WTC11 (cell line): ENCODE results near the gene HOXD8. TPM values are rescaled to one million over a fixed set of nuclear protein-coding genes. Genes with fewer than 3 reads are reported as not detected.

Source experiments
- ATAC-seq: fragments of 200-7000 bp; cut with Tn5 transposase; 2 replicates; pipeline ENCODE4 v1.10.0; 2021; ENCODE audit warnings: mild to moderate bottlenecking, moderate library complexity
- CTCF ChIA-PET: fragments of 300-600 bp; sonication (Branson Sonifier 250); formaldehyde crosslinking; loops from one replicate; lab custom pipeline; 2021; ENCODE audit warnings: antibody characterized with exemption; lab: Charles Lee
- POLR2A ChIA-PET: fragments of 350-600 bp; sonication (Branson Sonifier 250); formaldehyde crosslinking; loops from one replicate; lab custom pipeline; 2021; ENCODE audit warnings: antibody characterized with exemption; lab: Charles Lee
- DNase-seq: peaks from one replicate; pipeline ENCODE4 v3.0.0; 2021; ENCODE audit warnings: low spot score
- H3K27ac Mint-ChIP-seq: 2 replicates; pipeline ENCODE4 v1.8.0; 2021; ENCODE audit warnings: mixed read lengths
- H3K27me3 Mint-ChIP-seq: 2 replicates; pipeline ENCODE4 v1.8.0; 2021; ENCODE audit warnings: low read depth, mild to moderate bottlenecking, moderate library complexity, mixed read lengths
- H3K36me3 Mint-ChIP-seq: 2 replicates; pipeline ENCODE4 v1.8.0; 2021; ENCODE audit warnings: mixed read lengths
- H3K4me1 Mint-ChIP-seq: 2 replicates; pipeline ENCODE4 v1.8.0; 2022; ENCODE audit warnings: mixed read lengths
- H3K4me3 Mint-ChIP-seq: 2 replicates; pipeline ENCODE4 v1.8.0; 2021; ENCODE audit warnings: mild to moderate bottlenecking, moderate library complexity, mixed read lengths
- H3K9me3 Mint-ChIP-seq: 2 replicates; pipeline ENCODE4 v1.8.0; 2021; ENCODE audit warnings: mixed read lengths
- ESRRA ChIP-seq: sonication (generic); formaldehyde crosslinking; IDR thresholded peaks from 2 replicates; pipeline ENCODE4 v1.8.1; 2022; ENCODE audit warnings: mild to moderate bottlenecking, missing genetic modification reagents, borderline replicate concordance
- GABPB1 ChIP-seq: sonication (generic); formaldehyde crosslinking; IDR thresholded peaks from 2 replicates; pipeline ENCODE4 v1.8.1; 2023; ENCODE audit warnings: mild to moderate bottlenecking, missing genetic modification reagents
- GTF2I ChIP-seq: fragments of 250-450 bp; sonication (Bioruptor Pico); conservative IDR thresholded peaks from 2 replicates; pipeline ENCODE4 v1.4.0; 2021; ENCODE audit warnings: mild to moderate bottlenecking
- MXD4 ChIP-seq: fragments of 250-450 bp; sonication (Bioruptor Pico); IDR thresholded peaks from 2 replicates; pipeline ENCODE4 v1.8.0; 2021; ENCODE audit warnings: mild to moderate bottlenecking, moderate library complexity, borderline replicate concordance
- NFYB ChIP-seq: sonication (generic); formaldehyde crosslinking; conservative IDR thresholded peaks from 2 replicates; pipeline ENCODE4 v1.8.0; 2022; ENCODE audit warnings: low read depth, missing genetic modification reagents
- NR1H2 ChIP-seq: sonication (generic); formaldehyde crosslinking; IDR thresholded peaks from 2 replicates; pipeline ENCODE4 v1.9.0; 2021; ENCODE audit warnings: mild to moderate bottlenecking, moderate library complexity, missing genetic modification reagents
- OVOL2 ChIP-seq: fragments of 250-450 bp; sonication (Bioruptor Pico); IDR thresholded peaks from 2 replicates; pipeline ENCODE4 v1.9.0; 2021; ENCODE audit warnings: mild to moderate bottlenecking, borderline replicate concordance
- PRRX2 ChIP-seq: fragments of 250-450 bp; sonication (Bioruptor Pico); IDR thresholded peaks from 2 replicates; pipeline ENCODE4 v1.8.0; 2021; ENCODE audit warnings: mild to moderate bottlenecking
- RELA ChIP-seq: sonication (generic); formaldehyde crosslinking; IDR thresholded peaks from 2 replicates; pipeline ENCODE4 v1.8.1; 2022; ENCODE audit warnings: missing genetic modification reagents, mild to moderate bottlenecking, borderline replicate concordance
- RORB ChIP-seq: fragments of 250-450 bp; sonication (Bioruptor Pico); IDR thresholded peaks from 2 replicates; pipeline ENCODE4 v1.9.0; 2021; ENCODE audit warnings: mild to moderate bottlenecking
- SMAD3 ChIP-seq: sonication (generic); formaldehyde crosslinking; IDR thresholded peaks from 2 replicates; pipeline ENCODE4 v1.8.0; 2022; ENCODE audit warnings: missing genetic modification reagents, mild to moderate bottlenecking, borderline replicate concordance
- TCF7 ChIP-seq: sonication (generic); formaldehyde crosslinking; IDR thresholded peaks from 2 replicates; pipeline ENCODE4 v1.8.0; 2022; ENCODE audit warnings: mild to moderate bottlenecking, low read depth, missing genetic modification reagents, moderate library complexity
- ZNF121 ChIP-seq: sonication (generic); formaldehyde crosslinking; IDR thresholded peaks from 2 replicates; pipeline ENCODE4 v1.8.0; 2023; ENCODE audit warnings: missing genetic modification reagents
- ZNF263 ChIP-seq: sonication (generic); formaldehyde crosslinking; IDR thresholded peaks from 2 replicates; pipeline ENCODE4 v1.8.1; 2022; ENCODE audit warnings: low read depth, mild to moderate bottlenecking, moderate library complexity, missing genetic modification reagents
- total RNA-seq: library from RNA; stranded (reverse); gene quantifications from 3 replicates; pipeline ENCODE4 v1.2.3, GENCODE V29; 2021
- TF ChIP-seq, protein P1 (sequence below): sonication (generic); formaldehyde crosslinking; IDR thresholded peaks from 2 replicates; pipeline ENCODE4 v1.8.1; 2023; ENCODE audit warnings: mild to moderate bottlenecking, moderate library complexity, missing genetic modification reagents
- TF ChIP-seq, protein P2 (sequence below): sonication (generic); formaldehyde crosslinking; IDR thresholded peaks from 2 replicates; pipeline ENCODE4 v1.8.1; 2022; ENCODE audit warnings: missing genetic modification reagents, borderline replicate concordance
- TF ChIP-seq, protein P3 (sequence below): sonication (generic); formaldehyde crosslinking; IDR thresholded peaks from 2 replicates; pipeline ENCODE4 v1.8.1; 2022; ENCODE audit warnings: mild to moderate bottlenecking, moderate library complexity, missing genetic modification reagents
- TF ChIP-seq, protein P4 (sequence below): sonication (generic); formaldehyde crosslinking; IDR thresholded peaks from 2 replicates; pipeline ENCODE4 v1.8.0; 2023; ENCODE audit warnings: mild to moderate bottlenecking, missing genetic modification reagents
- TF ChIP-seq, protein P5 (sequence below): sonication (generic); formaldehyde crosslinking; IDR thresholded peaks from 2 replicates; pipeline ENCODE4 v1.8.0; 2022; ENCODE audit warnings: mild to moderate bottlenecking, missing genetic modification reagents
- TF ChIP-seq, protein P6 (sequence below): sonication (generic); formaldehyde crosslinking; IDR thresholded peaks from 2 replicates; pipeline ENCODE4 v1.8.1; 2023; ENCODE audit warnings: mild to moderate bottlenecking, missing genetic modification reagents

Gene HOXD8
- total RNA-seq, 1 experiment from 2014 or later = not detected

DNA sequence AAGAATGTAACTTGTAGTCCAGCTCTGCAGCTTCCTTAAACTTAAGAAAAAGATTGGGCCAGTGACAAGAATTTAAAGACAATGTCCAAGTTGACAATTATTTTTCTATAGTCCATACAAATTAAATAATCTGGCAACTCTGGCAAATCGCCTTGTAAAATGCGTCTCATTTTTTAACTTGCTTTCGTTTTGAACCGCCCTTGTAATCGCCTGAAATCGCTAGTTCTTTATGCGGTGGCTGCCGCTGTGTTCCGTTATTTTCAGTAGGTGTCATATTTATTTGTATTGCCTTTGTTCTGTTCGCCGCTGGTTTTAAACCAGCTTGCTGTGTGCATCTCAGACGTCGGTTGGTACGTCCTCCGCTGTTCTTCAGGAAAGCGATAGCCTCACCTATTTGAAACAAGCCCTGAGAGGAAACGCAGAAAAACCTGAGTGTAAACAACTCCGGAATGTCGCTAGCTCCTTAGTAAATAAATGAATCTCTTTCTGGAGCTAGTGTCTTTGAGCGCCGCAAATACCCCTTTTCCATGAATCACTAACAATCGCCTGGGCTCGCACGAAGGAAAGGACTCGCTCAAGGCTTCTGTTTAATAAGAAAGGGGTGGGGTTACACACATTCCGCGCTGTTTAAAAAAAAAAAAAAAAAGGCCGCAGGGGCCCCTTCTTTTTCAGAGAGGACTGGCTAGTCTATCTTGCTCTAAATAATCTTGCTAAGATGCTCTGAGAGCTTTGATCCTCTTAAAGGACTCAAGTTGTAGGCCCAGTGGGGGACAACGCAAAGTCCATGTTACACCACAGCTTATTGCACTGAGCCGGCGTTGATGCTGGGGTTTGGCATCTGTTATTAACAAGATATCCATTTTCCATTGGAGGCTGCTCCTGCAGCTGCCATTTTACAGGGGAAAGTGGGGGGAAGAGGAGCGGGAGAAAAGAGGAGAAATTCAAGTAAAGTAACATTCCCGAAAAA is 3.0 kb downstream of the HOXD8 start (continued):
- TF ChIP-seq GTF2I (CRISPR knock-in tag) (no peak), MXD4 (CRISPR knock-in tag) (no peak), RELA (CRISPR knock-in tag) (no peak), GABPB1 (CRISPR knock-in tag) (no peak), ZNF263 (CRISPR knock-in tag) (no peak)
- TF ChIP-seq, protein P1, sequence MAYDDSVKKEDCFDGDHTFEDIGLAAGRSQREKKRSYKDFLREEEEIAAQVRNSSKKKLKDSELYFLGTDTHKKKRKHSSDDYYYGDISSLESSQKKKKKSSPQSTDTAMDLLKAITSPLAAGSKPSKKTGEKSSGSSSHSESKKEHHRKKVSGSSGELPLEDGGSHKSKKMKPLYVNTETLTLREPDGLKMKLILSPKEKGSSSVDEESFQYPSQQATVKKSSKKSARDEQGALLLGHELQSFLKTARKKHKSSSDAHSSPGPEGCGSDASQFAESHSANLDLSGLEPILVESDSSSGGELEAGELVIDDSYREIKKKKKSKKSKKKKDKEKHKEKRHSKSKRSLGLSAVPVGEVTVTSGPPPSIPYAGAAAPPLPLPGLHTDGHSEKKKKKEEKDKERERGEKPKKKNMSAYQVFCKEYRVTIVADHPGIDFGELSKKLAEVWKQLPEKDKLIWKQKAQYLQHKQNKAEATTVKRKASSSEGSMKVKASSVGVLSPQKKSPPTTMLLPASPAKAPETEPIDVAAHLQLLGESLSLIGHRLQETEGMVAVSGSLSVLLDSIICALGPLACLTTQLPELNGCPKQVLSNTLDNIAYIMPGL (CRISPR knock-in tag) = no peak

DNA sequence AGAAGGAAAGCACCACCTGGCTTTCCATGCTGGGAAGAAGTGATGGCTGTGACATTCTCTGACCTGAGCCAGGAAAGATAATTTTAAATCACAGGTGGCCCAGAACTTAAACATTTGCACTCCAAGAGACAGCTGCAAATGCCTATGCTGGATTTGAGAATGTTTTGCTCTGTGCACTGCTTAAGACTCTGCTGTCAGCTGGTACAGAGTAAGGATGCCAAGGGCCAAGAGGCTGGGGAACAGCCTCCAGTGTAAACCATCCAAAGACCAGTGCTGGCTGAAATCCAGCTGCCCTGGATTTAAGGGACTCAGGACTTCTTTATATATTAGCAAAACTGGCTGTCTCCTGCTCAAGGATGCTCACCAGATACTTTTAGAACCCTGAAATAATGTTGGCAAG is 3.9 kb downstream of the HOXD8 start:
- Mint-ChIP-seq H3K9me3 (no peaks in the 10 kb centered on the region), H3K27me3 (peaks cover 98% of the 10 kb centered on the region), H3K27ac (no peak overlapping the region)
- CTCF ChIA-PET = interaction anchor here (2.4 kb wide), 1 partner anchor 322 kb away, joined by 9 read pairs; no protein-coding TSS in a partner anchor
- POLR2A ChIA-PET = no interaction called here
- DNase-seq = no peak
- TF ChIP-seq PRRX2 (CRISPR knock-in tag) (no peak), SMAD3 (no peak), ESRRA (CRISPR knock-in tag) (no peak), TCF7 (CRISPR knock-in tag) (no peak), NFYB (CRISPR knock-in tag) (no peak), RORB (no peak)
- TF ChIP-seq, protein P2, sequence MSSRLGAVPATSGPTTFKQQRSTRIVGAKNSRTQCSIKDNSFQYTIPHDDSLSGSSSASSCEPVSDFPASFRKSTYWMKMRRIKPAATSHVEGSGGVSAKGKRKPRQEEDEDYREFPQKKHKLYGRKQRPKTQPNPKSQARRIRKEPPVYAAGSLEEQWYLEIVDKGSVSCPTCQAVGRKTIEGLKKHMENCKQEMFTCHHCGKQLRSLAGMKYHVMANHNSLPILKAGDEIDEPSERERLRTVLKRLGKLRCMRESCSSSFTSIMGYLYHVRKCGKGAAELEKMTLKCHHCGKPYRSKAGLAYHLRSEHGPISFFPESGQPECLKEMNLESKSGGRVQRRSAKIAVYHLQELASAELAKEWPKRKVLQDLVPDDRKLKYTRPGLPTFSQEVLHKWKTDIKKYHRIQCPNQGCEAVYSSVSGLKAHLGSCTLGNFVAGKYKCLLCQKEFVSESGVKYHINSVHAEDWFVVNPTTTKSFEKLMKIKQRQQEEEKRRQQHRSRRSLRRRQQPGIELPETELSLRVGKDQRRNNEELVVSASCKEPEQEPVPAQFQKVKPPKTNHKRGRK (CRISPR knock-in tag) = no peak
- TF ChIP-seq, protein P3, sequence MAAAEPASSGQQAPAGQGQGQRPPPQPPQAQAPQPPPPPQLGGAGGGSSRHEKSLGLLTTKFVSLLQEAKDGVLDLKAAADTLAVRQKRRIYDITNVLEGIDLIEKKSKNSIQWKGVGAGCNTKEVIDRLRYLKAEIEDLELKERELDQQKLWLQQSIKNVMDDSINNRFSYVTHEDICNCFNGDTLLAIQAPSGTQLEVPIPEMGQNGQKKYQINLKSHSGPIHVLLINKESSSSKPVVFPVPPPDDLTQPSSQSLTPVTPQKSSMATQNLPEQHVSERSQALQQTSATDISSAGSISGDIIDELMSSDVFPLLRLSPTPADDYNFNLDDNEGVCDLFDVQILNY = no peak
- TF ChIP-seq, all 79 proteins: peak for 0
- H3K4me3 Mint-ChIP-seq = no peak overlapping the region
- H3K4me1 Mint-ChIP-seq = peaks cover 31% of the 10 kb centered on the region
- ATAC-seq = no peak
- 0 out of 2 replicates have a peak, but pooled peaks cover 2% of the 10 kb centered on the region for H3K36me3 Mint-ChIP-seq

DNA sequence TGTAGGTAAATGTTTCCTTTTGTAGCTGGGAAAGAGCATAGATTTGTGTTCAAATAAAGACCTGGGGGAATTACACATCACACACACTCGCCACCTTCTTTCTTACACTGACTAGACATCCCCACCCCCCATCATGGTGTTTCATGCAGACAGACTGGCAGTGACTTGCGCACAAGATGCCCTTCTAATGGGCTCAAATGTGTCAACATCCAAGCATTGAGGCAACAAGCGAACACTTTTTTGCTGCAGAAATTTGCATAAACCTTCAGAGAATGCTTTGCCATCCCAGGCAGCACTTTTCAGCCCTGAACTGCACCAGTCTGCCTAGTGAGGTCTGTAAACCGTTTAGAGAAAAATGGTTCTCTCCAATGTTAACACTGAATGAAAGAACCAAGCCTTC is 4.5 kb downstream of the HOXD8 start:
- DNase-seq (no peak), ATAC-seq (no peak)
- Mint-ChIP-seq H3K27me3 (peaks cover 98% of the 10 kb centered on the region), H3K36me3 (0 out of 2 replicates have a peak, but pooled peaks cover 2% of the 10 kb centered on the region), H3K9me3 (no peaks in the 10 kb centered on the region), H3K4me3 (no peak overlapping the region), H3K4me1 (peaks cover 26% of the 10 kb centered on the region), H3K27ac (no peak overlapping the region)
- TF ChIP-seq, protein P4, sequence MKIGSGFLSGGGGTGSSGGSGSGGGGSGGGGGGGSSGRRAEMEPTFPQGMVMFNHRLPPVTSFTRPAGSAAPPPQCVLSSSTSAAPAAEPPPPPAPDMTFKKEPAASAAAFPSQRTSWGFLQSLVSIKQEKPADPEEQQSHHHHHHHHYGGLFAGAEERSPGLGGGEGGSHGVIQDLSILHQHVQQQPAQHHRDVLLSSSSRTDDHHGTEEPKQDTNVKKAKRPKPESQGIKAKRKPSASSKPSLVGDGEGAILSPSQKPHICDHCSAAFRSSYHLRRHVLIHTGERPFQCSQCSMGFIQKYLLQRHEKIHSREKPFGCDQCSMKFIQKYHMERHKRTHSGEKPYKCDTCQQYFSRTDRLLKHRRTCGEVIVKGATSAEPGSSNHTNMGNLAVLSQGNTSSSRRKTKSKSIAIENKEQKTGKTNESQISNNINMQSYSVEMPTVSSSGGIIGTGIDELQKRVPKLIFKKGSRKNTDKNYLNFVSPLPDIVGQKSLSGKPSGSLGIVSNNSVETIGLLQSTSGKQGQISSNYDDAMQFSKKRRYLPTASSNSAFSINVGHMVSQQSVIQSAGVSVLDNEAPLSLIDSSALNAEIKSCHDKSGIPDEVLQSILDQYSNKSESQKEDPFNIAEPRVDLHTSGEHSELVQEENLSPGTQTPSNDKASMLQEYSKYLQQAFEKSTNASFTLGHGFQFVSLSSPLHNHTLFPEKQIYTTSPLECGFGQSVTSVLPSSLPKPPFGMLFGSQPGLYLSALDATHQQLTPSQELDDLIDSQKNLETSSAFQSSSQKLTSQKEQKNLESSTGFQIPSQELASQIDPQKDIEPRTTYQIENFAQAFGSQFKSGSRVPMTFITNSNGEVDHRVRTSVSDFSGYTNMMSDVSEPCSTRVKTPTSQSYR (CRISPR knock-in tag) = no peak
- TF ChIP-seq NR1H2 = no peak
- TF ChIP-seq, protein P5, sequence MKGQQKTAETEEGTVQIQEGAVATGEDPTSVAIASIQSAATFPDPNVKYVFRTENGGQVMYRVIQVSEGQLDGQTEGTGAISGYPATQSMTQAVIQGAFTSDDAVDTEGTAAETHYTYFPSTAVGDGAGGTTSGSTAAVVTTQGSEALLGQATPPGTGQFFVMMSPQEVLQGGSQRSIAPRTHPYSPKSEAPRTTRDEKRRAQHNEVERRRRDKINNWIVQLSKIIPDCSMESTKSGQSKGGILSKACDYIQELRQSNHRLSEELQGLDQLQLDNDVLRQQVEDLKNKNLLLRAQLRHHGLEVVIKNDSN (CRISPR knock-in tag) = no peak
- TF ChIP-seq OVOL2 (CRISPR knock-in tag) = no peak
- no peak for TF ChIP-seq ZNF121 (CRISPR knock-in tag)
- TF ChIP-seq, protein P6, sequence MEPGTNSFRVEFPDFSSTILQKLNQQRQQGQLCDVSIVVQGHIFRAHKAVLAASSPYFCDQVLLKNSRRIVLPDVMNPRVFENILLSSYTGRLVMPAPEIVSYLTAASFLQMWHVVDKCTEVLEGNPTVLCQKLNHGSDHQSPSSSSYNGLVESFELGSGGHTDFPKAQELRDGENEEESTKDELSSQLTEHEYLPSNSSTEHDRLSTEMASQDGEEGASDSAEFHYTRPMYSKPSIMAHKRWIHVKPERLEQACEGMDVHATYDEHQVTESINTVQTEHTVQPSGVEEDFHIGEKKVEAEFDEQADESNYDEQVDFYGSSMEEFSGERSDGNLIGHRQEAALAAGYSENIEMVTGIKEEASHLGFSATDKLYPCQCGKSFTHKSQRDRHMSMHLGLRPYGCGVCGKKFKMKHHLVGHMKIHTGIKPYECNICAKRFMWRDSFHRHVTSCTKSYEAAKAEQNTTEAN = no peak
- ChIA-PET POLR2A (no interaction called here), CTCF (interaction anchor here (2.4 kb wide), 1 partner anchor 321 kb away, joined by 9 read pairs; no protein-coding TSS in a partner anchor)
